HCT116 (cell line): ENCODE results near the gene METTL17. TPM values are rescaled to one million over a fixed set of nuclear protein-coding genes. Genes with fewer than 3 reads are reported as not detected.

Experiments used
- ATAC-seq: fragments of 200-7000 bp; cut with Tn5 transposase; 2 replicates; pipeline ENCODE4 v1.9.1; 2020; ENCODE audit warnings: mild to moderate bottlenecking, moderate library complexity
- BruUV-seq: library from RNA; stranded (reverse); fragments of 400-500 nt; replicated peaks from 2 replicates; lab custom pipeline; 2021; lab: Mats Ljungman, UMichigan
- CTCF ChIA-PET: fragments of 300-600 bp; sonication (Branson Sonifier 250); formaldehyde crosslinking; loops from one replicate; lab custom pipeline; 2021; ENCODE audit warnings: antibody characterized with exemption; lab: Charles Lee
- POLR2A ChIA-PET: fragments of 300-600, 350-600 bp; sonication (Branson Sonifier 250); formaldehyde crosslinking; loops from one replicate; lab custom pipeline; 2021; ENCODE audit warnings: antibody characterized with exemption; lab: Charles Lee
- RAD21 ChIA-PET, 2 experiments: fragments of 300-600 bp; sonication (Branson Sonifier 250); formaldehyde crosslinking; loops; one replicate each; lab custom pipeline; 2023; ENCODE audit warnings: low total read pairs in 2 of 2; ENCODE audit not compliant: uncharacterized antibody in 2 of 2, unreplicated experiment in 2 of 2, low non-redundant PET in 1 of 2; lab: Charles Lee
- DNase-seq: peaks from one replicate; pipeline ENCODE4 v3.0.0-alpha.2; 2010; ENCODE audit warnings: low read depth, low spot score
- H2AFZ ChIP-seq: fragments of 200-600 bp; shearing (Covaris generic), sonication (generic); 2 replicates; pipeline ENCODE4 v1.6.1; 2017; ENCODE audit warnings: low read depth, mixed run types, mixed read lengths, antibody characterized with exemption, low read length; ENCODE audit not compliant: poor library complexity, severe bottlenecking
- H3K27ac ChIP-seq: 2 replicates; pipeline ENCODE4 v1.5.1; 2012; ENCODE audit warnings: low read depth, low read length
- H3K27me3 ChIP-seq: fragments of 200-600 bp; sonication (generic); 2 replicates; pipeline ENCODE4 v1.6.1; 2016; ENCODE audit warnings: mixed run types, low read length, mixed read lengths; ENCODE audit not compliant: insufficient read depth
- H3K36me3 ChIP-seq, 2 experiments: fragments of 200-500 bp in 1 of 2; fragments of 200-600 bp in 1 of 2; sonication (Bioruptor generic) in 1 of 2; sonication (generic) in 1 of 2; 2 replicates each; pipeline versions ENCODE4 v1.5.1 to v1.6.1; 2014 to 2016; ENCODE audit warnings: low read length in 2 of 2, inconsistent platforms in 1 of 2, mixed read lengths in 1 of 2, mixed run types in 1 of 2; ENCODE audit not compliant: insufficient read depth in 2 of 2, control insufficient read depth in 1 of 2
- H3K4me1 ChIP-seq, 2 experiments: fragments of 200-600 bp in 1 of 2; sonication (generic) in 1 of 2; 2 replicates each; pipeline versions ENCODE4 v1.5.1 to v1.6.1; 2012 to 2017; ENCODE audit warnings: low read length in 2 of 2, inconsistent platforms in 1 of 2, mild to moderate bottlenecking in 1 of 2, mixed read lengths in 1 of 2, mixed run types in 1 of 2, moderate library complexity in 1 of 2; ENCODE audit not compliant: insufficient read depth in 2 of 2, control insufficient read depth in 1 of 2
- H3K4me2 ChIP-seq: fragments of 200-600 bp; sonication (generic); 2 replicates; pipeline ENCODE4 v1.6.1; 2017; ENCODE audit warnings: mixed run types, low read length, mixed read lengths
- H3K4me3 ChIP-seq, 2 experiments: fragments of 200-600 bp in 1 of 2; sonication (generic) in 1 of 2; replicated peaks in 1 of 2; 2 replicates each; pipeline ENCODE4 v1.5.1; 2011 to 2016; ENCODE audit warnings: low read length in 2 of 2, control low read depth in 1 of 2, low read depth in 1 of 2, mild to moderate bottlenecking in 1 of 2, mixed read lengths in 1 of 2, mixed run types in 1 of 2
- H3K79me2 ChIP-seq: fragments of 200-600 bp; sonication (generic); 2 replicates; pipeline ENCODE4 v1.6.1; 2017; ENCODE audit warnings: mild to moderate bottlenecking, mixed run types, low read length, moderate library complexity, mixed read lengths; ENCODE audit not compliant: insufficient read depth
- H3K9ac ChIP-seq: fragments of 200-600 bp; sonication (generic); 2 replicates; pipeline ENCODE4 v1.6.1; 2016; ENCODE audit warnings: low read length, mixed read lengths
- H3K9me2 ChIP-seq: fragments of 200-600 bp; sonication (generic), shearing (Covaris generic); 2 replicates; pipeline ENCODE4 v1.6.1; 2017; ENCODE audit warnings: mixed run types, mild to moderate bottlenecking, moderate library complexity; ENCODE audit not compliant: insufficient read depth
- H3K9me3 ChIP-seq, 2 experiments: fragments of 200-500 bp in 1 of 2; fragments of 200-600 bp in 1 of 2; sonication (Bioruptor generic) in 1 of 2; sonication (generic) in 1 of 2; 2 replicates each; pipeline ENCODE4 v1.6.1; 2014 to 2017; ENCODE audit warnings: low read length in 2 of 2, mixed read lengths in 2 of 2, inconsistent platforms in 1 of 2, low read depth in 1 of 2, mild to moderate bottlenecking in 1 of 2, mixed run types in 1 of 2, moderate library complexity in 1 of 2; ENCODE audit not compliant: control insufficient read depth in 1 of 2, insufficient read depth in 1 of 2
- H4K20me1 ChIP-seq: fragments of 200-600 bp; sonication (generic), shearing (Covaris generic); 2 replicates; pipeline ENCODE4 v1.6.1; 2017; ENCODE audit warnings: mixed run types, mild to moderate bottlenecking, moderate library complexity; ENCODE audit not compliant: insufficient read depth
- CBX3 ChIP-seq: IDR thresholded peaks from 2 replicates; pipeline ENCODE4 v1.6.1; 2012; ENCODE audit warnings: low read depth
- CTCF ChIP-seq, 3 experiments: fragments of 200-600 bp in 1 of 3; sonication (generic) in 1 of 3; IDR thresholded peaks in 2 of 3; conservative IDR thresholded peaks in 1 of 3; 2 replicates each; pipeline ENCODE4 v1.5.1; 2012 to 2017; ENCODE audit warnings: low read depth in 2 of 3, low read length in 2 of 3, antibody characterized with exemption in 1 of 3, borderline replicate concordance in 1 of 3, control low read depth in 1 of 3, mild to moderate bottlenecking in 1 of 3, mixed read lengths in 1 of 3, mixed run types in 1 of 3, moderate library complexity in 1 of 3; ENCODE audit not compliant: insufficient read depth in 1 of 3
- RAD21 ChIP-seq: IDR thresholded peaks from 2 replicates; pipeline ENCODE4 v1.6.1; 2012; ENCODE audit warnings: low read depth, mild to moderate bottlenecking
- SRF ChIP-seq: IDR thresholded peaks from 2 replicates; pipeline ENCODE4 v1.6.1; 2012; ENCODE audit warnings: low read depth
- YY1 ChIP-seq: IDR thresholded peaks from 2 replicates; pipeline ENCODE4 v1.6.1; 2011; ENCODE audit warnings: low read length, low read depth, moderate library complexity, mild to moderate bottlenecking; ENCODE audit not compliant: insufficient replicate concordance; ENCODE audit errors: extremely low read depth
- ZBTB33 ChIP-seq: IDR thresholded peaks from 2 replicates; pipeline ENCODE4 v1.6.1; 2011; ENCODE audit warnings: mild to moderate bottlenecking, low read length, moderate library complexity; ENCODE audit not compliant: insufficient replicate concordance; ENCODE audit errors: extremely low read depth
- ZNF274 ChIP-seq: fragments of 200-500 bp; sonication (Bioruptor generic); IDR thresholded peaks from 2 replicates; pipeline ENCODE4 v1.6.1; 2014; ENCODE audit warnings: mild to moderate bottlenecking, low read depth, low read length, inconsistent platforms
- intact Hi-C: fragments of 100-400 bp; cut with micrococcal nuclease; formaldehyde crosslinking; loops from 2 replicates; pipeline ENCODE4 v1.10.0; 2022
- total RNA-seq: library from RNA; stranded (reverse); gene quantifications from one replicate; pipeline ENCODE4 v1.2.1, GENCODE V29; 2021; ENCODE audit not compliant: unreplicated experiment

Gene METTL17
- total RNA-seq, 1 experiment from 2014 or later, result 93.5 TPM

GRCh38 chr14:20970647-20970982, 19.2 kb upstream of the METTL17 start:
- no peak for DNase-seq
- Histone ChIP-seq H3K27ac (no peak overlapping the region), H3K36me3 (no peaks in the 10 kb centered on the region), H3K9me2 (no peaks in the 10 kb centered on the region), H3K4me2 (peak overlapping the region; percentile 89), H3K4me1 (peaks cover 10 to 29% of the 10 kb centered on the region in 2 experiments)
- RAD21 ChIA-PET, result interaction anchor here (1.2 to 1.7 kb wide), 2 partner anchors 44 to 113 kb away, joined by 3 to 5 read pairs; no protein-coding TSS in a partner anchor
- intact Hi-C loops, result loop anchor here (2.0 to 10.0 kb wide), 3 partner anchors 114 to 356 kb away; no protein-coding TSS in a partner anchor
- BruUV-seq, result no TSS peak
- no peak for TF ChIP-seq ZBTB33
- TF ChIP-seq, all 23 proteins: peak for 0
- H3K9ac ChIP-seq, result 0 out of 2 replicates have a peak overlapping the region, but pooled peaks have one; percentile 59
- peak overlapping the region; percentile 61 to 63 for H3K4me3 ChIP-seq
- ChIA-PET CTCF (interaction anchor here (0.7 to 3.4 kb wide), 32 partner anchors 9 to 525 kb away, joined by 3 to 53 read pairs (median 4); partner anchors contain the start of genes ARHGEF40 and SLC39A2), POLR2A (interaction anchor here (1.3 to 1.9 kb wide), 3 partner anchors 9 to 313 kb away, joined by 3 to 9 read pairs (median 4); partner anchors contain the start of gene SLC39A2)
- H3K9me3 ChIP-seq, result no peaks in the 10 kb centered on the region
- H2AFZ ChIP-seq, result no peak overlapping the region
- no peaks in the 10 kb centered on the region for H4K20me1 ChIP-seq
- H3K79me2 ChIP-seq, result no peaks in the 10 kb centered on the region
- H3K27me3 ChIP-seq, result no peaks in the 10 kb centered on the region
- ATAC-seq, result peak; percentile 15

GRCh38 chr14:20970983-20971704, 18.6 kb upstream of the METTL17 start:
- ATAC-seq (peak; percentile 91), DNase-seq (peak; percentile 65)
- RAD21 ChIA-PET, result interaction anchor here (0.9 to 1.7 kb wide), 4 partner anchors 44 to 114 kb away, joined by 3 to 5 read pairs (median 4); no protein-coding TSS in a partner anchor
- no peaks in the 10 kb centered on the region for H3K27me3 ChIP-seq
- peak overlapping the region; percentile 61 to 63 for H3K4me3 ChIP-seq
- POLR2A ChIA-PET, result interaction anchor here (1.3 to 1.9 kb wide), 3 partner anchors 10 to 314 kb away, joined by 3 to 9 read pairs (median 4); partner anchors contain the start of gene SLC39A2
- H4K20me1 ChIP-seq, result no peaks in the 10 kb centered on the region
- CTCF ChIA-PET, result interaction anchor here (0.7 to 3.4 kb wide), 34 partner anchors 10 to 524 kb away, joined by 3 to 53 read pairs (median 4); partner anchors contain the start of genes ARHGEF40 and SLC39A2
- peak overlapping the region; percentile 89 for H3K4me2 ChIP-seq
- intact Hi-C loops, result loop anchor here (2.0 to 10.0 kb wide), 3 partner anchors 114 to 356 kb away; no protein-coding TSS in a partner anchor
- H3K4me1 ChIP-seq, result peaks cover 10 to 30% of the 10 kb centered on the region in 2 experiments
- H3K27ac ChIP-seq, result peak overlapping the region; percentile 39
- H3K9me3 ChIP-seq, result no peaks in the 10 kb centered on the region
- BruUV-seq, result no TSS peak
- no peaks in the 10 kb centered on the region for H3K9me2 ChIP-seq
- no peaks in the 10 kb centered on the region for H3K36me3 ChIP-seq
- peak overlapping the region; percentile 59 for H3K9ac ChIP-seq
- H2AFZ ChIP-seq, result peak overlapping the region; percentile 59
- H3K79me2 ChIP-seq, result no peaks in the 10 kb centered on the region
- TF ChIP-seq RAD21 (peak; percentile 56), ZNF274 (no peak), CBX3 (0 out of 2 replicates have a peak, but pooled peaks have one; percentile 9), YY1 (peak; percentile 7), CTCF (IDR thresholded peaks at IDR 0.05 in 2 of 3, conservative IDR thresholded peaks at IDR 0.05 in 1 of 3; ENCODE audit: borderline replicate concordance in 1 of 3, insufficient read depth in 1 of 3, low read depth in 2 of 3, low read length in 2 of 3) (peak; percentile 74 to 98 (median 95)), SRF (no peak)
